Colonic mucosa (tissue), 4 donors: Measurements from ENCODE around the gene CLIC2. TPM values are rescaled to one million over a fixed set of nuclear protein-coding genes. Genes with fewer than 3 reads are reported as not detected.

ENCODE experiments used
- DNase-seq: peaks from one replicate; pipeline ENCODE4 v3.0.0-alpha.2; 2020
- H3K27ac ChIP-seq: fragments of 200-600 bp; one replicate; pipeline ENCODE4 v1.8.0; 2021
- H3K27me3 ChIP-seq: fragments of 200-600 bp; one replicate; pipeline ENCODE4 v1.8.0; 2021
- H3K36me3 ChIP-seq: fragments of 200-600 bp; one replicate; pipeline ENCODE4 v1.8.0; 2021
- H3K4me1 ChIP-seq: fragments of 200-600 bp; one replicate; pipeline ENCODE4 v1.8.0; 2021; ENCODE audit warnings: mild to moderate bottlenecking
- H3K4me3 ChIP-seq: fragments of 200-600 bp; one replicate; pipeline ENCODE4 v1.8.0; 2021
- H3K9ac ChIP-seq, 2 donors: one replicate each; pipeline ENCODE4 v1.7.0; 2013; ENCODE audit warnings: control low read depth in 2 of 2, low read depth in 2 of 2, low read length in 2 of 2
- H3K9me3 ChIP-seq: fragments of 200-600 bp; one replicate; pipeline ENCODE4 v1.8.0; 2021
- intact Hi-C: fragments of 100-400 bp; cut with DNase I; formaldehyde crosslinking; loops from one replicate; pipeline ENCODE4 v1.14.1; 2022
- microRNA-seq: library from miRNA; unstranded; fragments of <30 nt; microRNA quantifications from one replicate; pipeline ENCODE4, GENCODE V29; 2019
- total RNA-seq, 2 donors: library from RNA; stranded (reverse); fragmentation: NEBNext Ultra II Directional in 1 of 2; extraction: Animal tissue kit (Norgen Biotek cat#: 25700) in 1 of 2; gene quantifications; one replicate each; pipeline ENCODE4 v1.2.1, GENCODE V29; 2021
- TF ChIP-seq, protein P1 (sequence below): fragments of 200-600 bp; IDR thresholded peaks from one replicate; pipeline ENCODE4 v1.8.0; 2022; ENCODE audit warnings: antibody characterized with exemption, mild to moderate bottlenecking
- donor health status: healthy.
- donor health status: DM: no; HTN: no; CAD: no.
- donor health status: DM: no; HTN: no; CAD: no.

Gene CLIC2
- total RNA-seq, 2 donors from 2014 or later: 3.2 to 9.1 TPM

DNA sequence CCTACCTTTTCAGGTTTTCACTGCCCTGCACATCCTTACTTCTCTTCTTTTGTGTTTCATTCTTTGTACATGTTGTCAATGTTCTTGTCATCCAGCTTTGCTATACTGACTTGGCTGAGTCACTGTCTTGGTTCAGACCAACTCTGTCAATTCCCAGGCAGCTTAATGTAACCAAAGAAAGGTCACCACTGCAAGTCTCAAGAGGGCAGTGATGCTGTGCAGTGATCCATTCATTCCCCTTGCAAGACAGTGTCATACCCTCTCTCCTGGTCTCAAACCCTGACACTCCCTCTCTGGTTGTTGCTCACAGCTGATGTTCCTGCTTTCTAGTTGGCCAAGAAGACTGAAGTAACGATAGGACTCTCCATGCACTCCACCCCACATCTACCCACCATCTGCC, 87.7 kb downstream of the CLIC2 start:
- H3K27me3 ChIP-seq: no peaks in the 10 kb centered on the region
- no peaks in the 10 kb centered on the region for H3K4me1 ChIP-seq
- no peak overlapping the region for H3K27ac ChIP-seq
- H3K9ac ChIP-seq: no peak overlapping the region
- TF ChIP-seq, protein P1, sequence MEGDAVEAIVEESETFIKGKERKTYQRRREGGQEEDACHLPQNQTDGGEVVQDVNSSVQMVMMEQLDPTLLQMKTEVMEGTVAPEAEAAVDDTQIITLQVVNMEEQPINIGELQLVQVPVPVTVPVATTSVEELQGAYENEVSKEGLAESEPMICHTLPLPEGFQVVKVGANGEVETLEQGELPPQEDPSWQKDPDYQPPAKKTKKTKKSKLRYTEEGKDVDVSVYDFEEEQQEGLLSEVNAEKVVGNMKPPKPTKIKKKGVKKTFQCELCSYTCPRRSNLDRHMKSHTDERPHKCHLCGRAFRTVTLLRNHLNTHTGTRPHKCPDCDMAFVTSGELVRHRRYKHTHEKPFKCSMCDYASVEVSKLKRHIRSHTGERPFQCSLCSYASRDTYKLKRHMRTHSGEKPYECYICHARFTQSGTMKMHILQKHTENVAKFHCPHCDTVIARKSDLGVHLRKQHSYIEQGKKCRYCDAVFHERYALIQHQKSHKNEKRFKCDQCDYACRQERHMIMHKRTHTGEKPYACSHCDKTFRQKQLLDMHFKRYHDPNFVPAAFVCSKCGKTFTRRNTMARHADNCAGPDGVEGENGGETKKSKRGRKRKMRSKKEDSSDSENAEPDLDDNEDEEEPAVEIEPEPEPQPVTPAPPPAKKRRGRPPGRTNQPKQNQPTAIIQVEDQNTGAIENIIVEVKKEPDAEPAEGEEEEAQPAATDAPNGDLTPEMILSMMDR: no peak
- intact Hi-C loops: no loop called here
- DNase-seq: no peak
- H3K4me3 ChIP-seq: no peak overlapping the region
- no peaks in the 10 kb centered on the region for H3K9me3 ChIP-seq
- H3K36me3 ChIP-seq: no peaks in the 10 kb centered on the region

DNA sequence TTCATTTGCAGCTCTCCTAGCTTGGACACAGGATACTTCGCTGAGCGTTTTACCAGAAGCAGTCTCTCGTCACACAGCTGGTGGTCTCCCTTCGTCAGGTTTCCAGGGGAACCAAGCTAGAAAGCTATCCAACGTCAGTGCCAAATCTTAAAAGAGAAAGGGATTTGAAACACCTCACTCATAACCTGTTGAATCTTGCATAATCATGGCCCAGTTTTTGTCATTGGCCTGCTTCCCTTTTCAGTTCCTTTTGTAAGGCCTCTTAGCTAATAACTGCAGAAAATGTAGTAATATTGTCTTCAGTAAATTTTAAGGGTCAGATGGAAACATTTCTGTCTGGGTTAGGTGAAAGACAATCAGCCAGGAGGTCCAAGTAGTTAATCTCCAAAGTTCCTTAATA, 92.1 kb downstream of the CLIC2 start:
- intact Hi-C loops: no loop called here

DNA sequence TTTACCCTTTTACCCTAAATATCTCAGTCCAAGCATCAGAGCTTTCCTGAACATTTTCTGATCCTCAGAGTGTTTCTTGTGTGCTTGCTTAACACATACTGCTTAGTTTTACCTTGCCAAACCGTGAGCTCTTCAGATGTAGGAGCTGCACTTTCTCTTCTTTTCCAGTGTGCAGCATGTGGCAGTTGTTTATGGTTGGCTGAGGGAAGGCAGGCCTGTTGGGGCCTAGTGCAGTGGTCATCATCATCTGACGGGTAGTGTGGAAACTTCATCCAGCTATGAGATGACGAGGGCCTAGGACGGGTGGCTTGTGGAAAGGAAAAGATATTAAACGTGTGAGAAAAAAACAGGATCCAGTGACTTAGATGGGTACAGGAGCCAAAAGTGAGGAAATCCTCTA, 96.7 kb downstream of the CLIC2 start:
- Histone ChIP-seq H3K27ac (no peak overlapping the region), H3K27me3 (no peaks in the 10 kb centered on the region), H3K4me1 (no peaks in the 10 kb centered on the region), H3K36me3 (no peaks in the 10 kb centered on the region), H3K9me3 (no peaks in the 10 kb centered on the region), H3K4me3 (no peak overlapping the region), H3K9ac (no peak overlapping the region)
- intact Hi-C loops: no loop called here
- DNase-seq: no peak
- TF ChIP-seq, protein P1: no peak

More for the DNA sequence above, 92.1 kb downstream of the CLIC2 start:
- TF ChIP-seq, protein P1: no peak
- Histone ChIP-seq H3K9me3 (no peaks in the 10 kb centered on the region), H3K4me1 (no peaks in the 10 kb centered on the region), H3K27ac (no peak overlapping the region), H3K9ac (no peak overlapping the region), H3K27me3 (no peaks in the 10 kb centered on the region), H3K36me3 (no peaks in the 10 kb centered on the region), H3K4me3 (no peak overlapping the region)
- DNase-seq: no peak

DNA sequence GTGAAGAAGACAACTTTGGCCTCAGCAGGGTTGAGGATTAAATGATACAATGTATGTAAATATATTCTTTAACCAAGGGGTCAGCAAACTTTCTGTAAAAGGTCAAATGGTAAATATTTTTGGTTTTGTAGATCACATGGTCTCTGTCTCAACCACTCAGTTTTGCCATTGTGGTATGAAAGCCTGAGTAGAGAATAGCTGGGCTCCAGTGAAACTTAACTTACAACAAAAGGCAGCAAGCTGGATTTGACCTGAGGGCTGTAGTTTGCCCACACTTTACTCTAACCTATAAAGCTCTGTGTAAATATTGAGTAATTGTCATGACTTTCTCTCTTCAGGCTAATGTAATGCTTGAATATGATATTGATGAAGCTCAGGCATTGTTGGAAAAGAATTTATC, 98.5 kb downstream of the CLIC2 start:
- Histone ChIP-seq H3K27ac (no peak overlapping the region), H3K27me3 (no peaks in the 10 kb centered on the region)
- TF ChIP-seq, protein P1: no peak

DNA sequence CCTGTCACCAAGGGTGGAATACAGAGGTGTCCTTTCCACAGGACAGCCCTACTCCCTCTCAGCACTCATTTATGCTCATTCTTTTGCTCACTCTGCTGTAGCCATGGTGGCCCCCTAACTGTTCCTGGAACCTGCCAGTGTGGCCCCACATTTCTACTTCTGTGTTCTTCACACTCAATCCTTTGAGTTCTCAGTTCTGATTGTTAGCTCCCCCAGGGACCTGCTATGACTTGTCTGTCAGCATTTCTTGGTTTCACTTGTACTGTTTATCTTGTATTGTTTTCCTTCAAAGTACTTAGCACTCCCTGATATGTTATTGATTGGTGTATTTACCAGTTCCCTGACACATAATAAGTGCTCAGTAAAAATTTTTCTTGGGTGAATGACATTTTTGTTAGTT, 103.3 kb downstream of the CLIC2 start:
- Histone ChIP-seq H3K9me3 (no peaks in the 10 kb centered on the region), H3K9ac (no peak overlapping the region), H3K27ac (no peak overlapping the region), H3K4me3 (no peak overlapping the region), H3K27me3 (no peaks in the 10 kb centered on the region), H3K36me3 (no peaks in the 10 kb centered on the region), H3K4me1 (no peaks in the 10 kb centered on the region)
- no peak for DNase-seq
- TF ChIP-seq, protein P1: no peak
- intact Hi-C loops: no loop called here

More for the DNA sequence above, 98.5 kb downstream of the CLIC2 start:
- Histone ChIP-seq H3K4me3 (no peak overlapping the region), H3K36me3 (no peaks in the 10 kb centered on the region), H3K9me3 (no peaks in the 10 kb centered on the region), H3K9ac (no peak overlapping the region), H3K4me1 (no peaks in the 10 kb centered on the region)
- no peak for DNase-seq
- intact Hi-C loops: no loop called here

Small RNAs within 50 kb of the gene (microRNA-seq; reads per million reads assigned to microRNA genes)
- not detected for gene MIR1184-2

Other genes with a start within 250 kb of the CLIC2 start
- gene VBP1, start 118.2 kb downstream of the CLIC2 start, total RNA-seq: 10 to 100 TPM; 39.3 to 54.3 TPM
- under 1 TPM; 0.13 to 0.17 TPM for gene RAB39B, start 70.1 kb downstream of the CLIC2 start, total RNA-seq
- gene F8A2, start 47.5 kb upstream of the CLIC2 start, total RNA-seq: 1 to 10 TPM in 1 of 2 donors, not detected in 1; 5.9 TPM
- gene F8A3, start 124.0 kb upstream of the CLIC2 start, total RNA-seq: 10 to 100 TPM in 1 of 2 donors, not detected in 1; 14.6 TPM